AG09319 (cell line): ENCODE data around the gene TIGD2.

ENCODE experiments used
- DNase-seq: peaks from one replicate; pipeline ENCODE4 v3.0.0-alpha.2; 2010; ENCODE audit warnings: low read depth; ENCODE audit errors: extremely low read depth
- CTCF ChIP-seq: IDR thresholded peaks from 2 replicates; pipeline ENCODE4 v1.5.1; 2011; ENCODE audit warnings: low read depth, mild to moderate bottlenecking, inconsistent platforms, low read length, moderate library complexity

Gene TIGD2

DNA sequence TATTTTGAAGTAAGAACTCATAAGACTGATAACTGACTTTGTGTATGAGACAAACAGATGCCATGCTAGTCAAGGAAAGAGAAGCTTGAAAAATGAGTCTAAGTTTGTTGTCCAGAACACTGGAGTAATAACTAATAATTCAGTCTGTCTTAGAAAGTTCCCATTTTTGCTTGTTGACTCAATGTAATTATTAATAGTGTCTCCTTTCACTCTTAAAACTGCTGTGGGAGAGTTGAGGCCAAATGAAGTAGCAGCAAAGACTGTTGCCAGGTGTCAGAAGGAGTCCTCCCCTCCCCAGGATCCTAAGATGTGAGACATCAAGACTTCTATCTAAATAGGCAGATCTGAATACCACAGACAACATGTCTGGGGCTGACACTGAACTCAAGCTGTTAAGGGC lies 33.6 kb upstream of the TIGD2 start:
- no peak for TF ChIP-seq CTCF

GRCh38 chr4:89078300-89078699 lies 33.0 kb upstream of the TIGD2 start:
- TF ChIP-seq CTCF, result no peak
- DNase-seq, result no peak

More for the DNA sequence above, 33.6 kb upstream of the TIGD2 start:
- no peak for DNase-seq

DNA sequence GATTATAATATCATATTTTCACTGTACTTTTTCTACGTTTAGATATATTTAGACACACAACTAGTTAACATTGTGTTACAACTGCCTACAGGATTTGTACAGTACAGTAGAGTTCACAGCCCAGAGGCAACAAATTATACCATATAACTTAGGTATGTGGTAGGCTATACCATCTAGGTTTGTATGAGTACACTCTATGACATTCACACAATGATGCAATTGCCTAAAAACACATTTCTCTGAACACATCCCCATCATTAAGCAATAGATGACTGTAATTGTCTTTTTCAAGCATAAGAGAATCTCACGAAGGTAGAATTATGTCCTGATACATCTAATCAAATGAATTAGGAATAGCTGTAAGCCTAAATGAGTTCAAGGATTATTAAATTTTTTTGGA lies 12.3 kb upstream of the TIGD2 start:
- no peak for TF ChIP-seq CTCF

GRCh38 chr4:89099471-89099870 lies 11.9 kb upstream of the TIGD2 start:
- no peak for DNase-seq
- no peak for TF ChIP-seq CTCF

More for the DNA sequence above, 12.3 kb upstream of the TIGD2 start:
- no peak for DNase-seq

DNA sequence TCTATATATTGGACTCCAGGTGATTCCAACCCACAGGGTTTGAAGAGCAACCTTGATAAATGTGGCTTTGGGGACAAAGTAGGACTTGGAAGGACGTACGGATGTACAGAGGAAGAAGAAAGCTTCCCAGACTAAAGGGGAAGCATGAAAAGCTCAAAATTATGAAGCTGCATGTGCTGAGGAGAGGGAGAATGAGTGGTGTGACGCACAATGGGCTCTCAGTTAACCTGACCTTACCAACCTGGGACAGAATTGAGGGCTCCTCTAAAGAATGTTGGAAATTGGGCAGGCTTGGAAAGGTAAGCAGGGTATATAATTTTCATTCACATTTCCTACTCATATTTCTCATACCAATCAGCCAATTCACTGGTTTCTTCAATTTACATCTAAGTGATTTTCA lies 10.5 kb upstream of the TIGD2 start:
- no peak for DNase-seq
- TF ChIP-seq CTCF, result no peak

- DNase-seq, result no peak
- no peak for TF ChIP-seq CTCF
Observed at GRCh38 chr4:89101256-89102161, 9.8 kb upstream of the TIGD2 start.

DNA sequence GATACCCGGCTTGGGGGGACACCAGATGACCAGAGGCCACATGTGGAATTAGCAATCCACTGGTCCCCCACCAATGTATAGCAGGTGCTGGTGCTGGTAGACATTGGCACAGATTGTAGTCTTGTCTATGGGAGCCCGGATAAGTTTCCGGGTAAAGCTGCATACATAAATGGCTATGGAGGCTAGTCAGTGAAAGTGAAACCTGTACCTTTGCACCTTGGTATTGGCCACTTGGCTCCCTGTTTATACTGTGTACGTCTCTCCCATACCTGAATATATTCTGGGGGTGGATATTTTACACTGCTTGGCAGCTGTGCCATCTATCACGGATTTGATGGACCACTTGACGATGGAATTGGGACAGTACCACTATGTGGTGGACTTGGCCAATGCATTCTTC lies 5.6 kb upstream of the TIGD2 start:
- no peak for TF ChIP-seq CTCF
- DNase-seq, result no peak
